NCI-H748 treated with DMSO at 0.1 percent for 48 hours (cell line): ENCODE results near the gene RANBP1.

Experiments used
- DNase-seq: peaks from one replicate; lab custom pipeline; 2025; lab: John Stamatoyannopoulos, UW

The RANBP1 gene

DNA sequence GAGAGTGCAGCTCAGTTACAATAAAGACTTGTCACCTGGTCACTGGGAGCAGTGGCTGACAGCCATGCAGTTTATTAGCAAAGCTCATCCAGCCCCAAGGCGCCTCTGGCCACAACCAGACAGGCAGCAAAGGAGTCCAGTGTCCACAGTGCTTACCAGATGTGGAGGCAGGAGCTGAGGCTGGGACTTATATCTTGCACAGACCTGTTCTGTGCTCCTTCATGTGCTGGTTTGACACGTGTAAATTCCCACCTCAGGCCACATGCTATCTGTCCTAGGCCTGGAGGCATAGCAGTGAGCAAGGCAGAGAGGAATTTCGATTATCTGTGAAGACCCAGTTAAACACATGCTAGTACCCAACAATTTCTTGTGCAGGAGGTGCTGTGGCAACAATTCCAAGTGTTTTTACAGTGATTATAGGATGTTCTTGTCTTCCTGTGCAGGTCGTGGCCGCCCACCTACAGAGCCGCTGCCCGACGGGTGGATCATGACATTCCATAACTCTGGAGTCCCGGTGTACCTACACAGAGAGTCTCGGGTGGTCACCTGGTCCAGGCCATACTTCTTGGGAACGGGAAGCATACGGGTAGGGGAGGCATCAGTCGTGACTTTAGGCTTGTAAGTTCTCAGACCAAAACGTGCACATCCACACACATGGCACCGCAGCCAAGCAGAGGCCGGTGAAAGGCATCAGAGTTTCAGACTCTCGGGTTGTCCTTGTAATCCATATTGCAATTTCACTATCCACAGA, 26.5 kb upstream of the RANBP1 start:
- no peak for DNase-seq

DNA sequence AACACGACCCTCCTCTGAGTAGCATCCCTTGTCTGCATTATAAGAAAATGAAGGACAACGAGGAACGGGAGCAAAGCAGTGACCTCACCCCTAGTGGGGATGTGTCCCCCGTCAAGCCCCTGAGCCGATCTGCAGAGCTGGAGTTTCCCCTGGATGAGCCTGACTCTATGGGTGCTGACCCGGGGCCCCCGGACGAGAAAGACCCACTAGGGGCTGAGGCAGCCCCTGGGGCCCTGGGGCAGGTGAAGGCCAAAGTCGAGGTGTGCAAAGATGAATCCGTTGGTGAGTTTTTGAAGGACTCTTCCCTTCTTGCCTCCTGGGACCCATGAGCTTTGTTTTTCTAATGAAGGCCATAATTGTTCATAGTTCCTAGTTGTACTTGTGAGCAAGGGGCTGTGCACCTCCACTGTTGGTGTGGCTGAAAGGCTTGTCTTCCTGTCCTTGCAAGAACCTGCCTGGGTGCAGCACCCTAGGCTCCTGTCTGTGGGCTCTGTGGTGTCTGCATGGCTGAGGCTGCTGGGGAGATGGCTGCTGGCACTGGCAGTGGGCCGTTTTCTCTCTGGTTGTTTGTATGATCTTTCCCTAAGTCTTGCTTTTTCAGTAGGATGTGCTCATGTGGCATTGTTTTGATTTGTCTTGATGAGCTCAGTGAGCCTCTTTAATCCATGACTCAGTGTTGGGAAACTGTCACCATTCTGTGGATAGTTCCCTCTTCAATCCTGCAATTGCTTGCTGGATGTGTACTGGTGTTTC, 25.8 kb upstream of the RANBP1 start:
- DNase-seq, result no peak

DNA sequence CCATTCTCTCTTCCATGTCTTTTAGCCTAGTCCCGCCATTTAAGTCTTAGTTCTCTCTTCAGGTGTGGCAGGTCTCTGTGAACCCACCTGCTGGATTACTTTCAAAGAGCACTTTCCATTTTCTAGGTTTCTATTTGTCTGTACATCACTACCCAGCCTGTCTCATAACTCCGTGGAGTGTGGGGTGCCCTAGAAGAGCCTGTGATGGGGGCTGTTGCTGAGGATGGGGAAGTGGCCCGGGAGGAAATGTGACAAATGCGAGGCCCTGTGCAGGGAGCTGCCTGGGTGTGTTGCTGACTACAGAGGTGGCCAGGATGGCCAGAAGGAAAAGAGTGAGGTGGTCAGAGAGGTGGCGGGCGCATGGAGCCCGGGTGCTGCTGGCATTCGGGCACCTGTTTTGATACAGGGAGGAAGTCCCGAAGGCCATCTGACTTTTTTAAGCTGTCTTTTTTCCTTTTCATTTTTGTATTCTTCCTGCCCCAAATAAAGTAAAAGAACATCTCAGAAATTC, 25.1 kb upstream of the RANBP1 start:
- DNase-seq, result no peak

DNA sequence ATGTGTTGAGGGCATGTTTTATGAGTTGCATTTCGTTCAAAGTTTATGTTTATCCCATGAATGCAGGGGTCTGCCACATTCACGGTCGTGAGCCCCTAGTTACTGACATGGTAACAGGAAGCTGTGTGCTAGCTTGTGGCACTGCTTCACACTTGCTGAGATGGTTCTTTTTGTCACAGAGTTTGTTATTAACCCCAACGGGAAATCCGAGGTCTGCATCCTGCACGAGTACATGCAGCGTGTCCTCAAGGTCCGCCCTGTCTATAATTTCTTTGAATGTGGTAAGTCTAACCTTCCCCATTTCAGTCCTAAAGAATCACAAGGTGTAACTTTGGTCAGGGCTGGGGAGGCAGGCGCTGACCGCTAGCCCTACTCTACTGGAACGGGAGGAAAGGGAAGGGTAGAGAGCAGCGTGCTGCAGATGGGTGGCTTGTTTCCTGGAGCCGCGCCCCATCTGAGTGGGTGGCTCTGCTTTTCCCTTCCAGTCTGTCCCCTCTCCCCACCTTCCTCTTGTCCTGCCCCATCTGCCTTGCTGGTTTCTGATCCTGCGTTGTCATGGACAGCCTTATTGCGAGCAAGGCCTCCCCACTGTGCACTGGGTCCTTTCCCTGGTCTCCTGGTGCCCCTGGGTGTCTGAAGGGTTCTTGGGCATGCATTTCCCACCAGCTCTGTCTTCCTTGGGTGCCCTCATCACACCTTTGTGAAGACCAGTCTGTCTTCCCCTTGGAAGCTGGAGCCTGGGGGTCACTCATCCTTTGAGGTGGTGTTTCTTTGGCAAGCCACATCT, 24.0 kb upstream of the RANBP1 start:
- DNase-seq, result no peak

DNA sequence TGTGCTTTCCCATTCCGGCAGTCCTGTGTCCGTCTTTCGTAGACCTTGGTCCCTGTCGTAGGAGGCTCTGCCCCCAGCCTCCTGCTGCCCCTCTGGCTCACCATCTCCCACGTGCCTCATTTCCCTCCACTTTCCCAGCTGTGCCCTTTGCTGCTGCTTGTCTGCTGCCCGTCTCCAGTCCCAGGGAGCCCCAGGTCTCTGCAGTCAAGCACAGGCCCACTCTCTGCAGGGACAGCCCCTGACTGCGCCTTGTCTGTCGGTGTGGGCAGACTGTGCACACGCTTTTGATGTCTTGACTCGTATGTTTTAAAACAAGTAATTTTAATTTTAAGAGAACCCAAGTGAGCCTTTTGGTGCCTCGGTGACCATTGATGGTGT, 23.4 kb upstream of the RANBP1 start:
- no peak for DNase-seq

DNA sequence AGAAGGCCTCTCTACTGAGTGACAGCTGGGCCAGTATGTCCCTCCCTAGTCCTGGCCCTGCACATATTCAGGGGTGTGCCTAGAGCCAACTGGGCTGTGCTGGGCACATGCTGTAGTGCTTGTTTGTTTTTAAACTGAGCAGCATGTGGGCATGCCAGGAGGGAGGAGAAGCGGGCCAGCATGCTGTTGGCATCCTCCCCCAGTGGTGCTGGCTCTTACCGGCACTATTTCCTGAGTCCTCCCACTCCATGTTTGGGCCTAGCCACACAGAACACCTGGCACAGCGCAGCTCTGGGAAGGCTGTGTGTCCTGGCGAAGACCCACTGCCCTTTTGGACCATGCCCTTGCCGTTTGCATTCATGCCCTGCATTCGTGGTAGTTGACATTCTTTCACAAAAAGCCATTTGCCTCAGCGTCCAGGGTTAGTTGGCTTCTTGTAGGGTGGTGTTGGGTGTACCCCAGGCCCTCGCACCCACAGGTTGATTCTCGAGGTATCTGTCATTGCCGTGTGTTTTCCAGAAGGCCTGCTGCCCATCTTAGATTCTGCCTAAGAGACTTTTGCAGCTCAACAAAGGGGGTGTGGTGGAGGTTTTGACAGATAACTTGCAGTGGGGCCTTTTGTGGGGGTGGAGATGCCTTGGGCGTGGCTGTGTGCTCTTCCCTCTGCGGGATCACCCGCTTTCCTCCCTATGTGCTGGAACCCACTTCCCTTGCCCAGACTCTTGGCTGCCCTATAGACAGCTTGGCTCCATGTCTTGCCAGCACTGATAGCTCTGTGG, 22.3 kb upstream of the RANBP1 start:
- DNase-seq, result no peak

DNA sequence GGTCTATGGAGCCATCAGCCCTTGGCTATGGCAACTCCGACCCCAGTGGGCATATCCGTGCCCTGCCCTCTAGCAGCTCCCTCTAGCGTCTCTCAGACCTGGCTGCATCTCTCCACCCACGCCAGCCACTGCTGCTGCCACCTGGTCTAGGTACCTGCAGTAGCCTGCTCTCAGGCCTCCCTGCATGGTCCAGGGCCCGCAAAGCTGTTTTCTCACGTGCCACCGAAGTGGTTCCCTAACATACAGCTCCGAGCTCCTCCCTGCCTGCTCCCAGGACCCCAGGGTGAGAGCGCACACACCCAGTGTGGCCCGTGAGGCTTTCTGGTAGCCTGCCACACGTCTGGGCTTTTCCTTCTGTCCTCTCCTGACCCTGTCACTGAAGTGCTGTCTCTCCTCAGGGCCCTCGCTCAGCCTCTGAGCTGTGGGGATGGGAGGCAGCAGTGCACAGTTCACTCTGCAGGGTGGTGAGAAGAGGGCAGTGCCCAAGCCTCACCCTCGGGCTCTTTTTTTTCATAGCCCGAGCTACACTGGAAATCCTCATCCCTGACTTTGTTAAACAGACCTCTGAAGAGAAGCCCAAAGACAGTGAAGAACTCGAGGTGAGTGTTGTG, 21.6 kb upstream of the RANBP1 start:
- DNase-seq, result no peak

DNA sequence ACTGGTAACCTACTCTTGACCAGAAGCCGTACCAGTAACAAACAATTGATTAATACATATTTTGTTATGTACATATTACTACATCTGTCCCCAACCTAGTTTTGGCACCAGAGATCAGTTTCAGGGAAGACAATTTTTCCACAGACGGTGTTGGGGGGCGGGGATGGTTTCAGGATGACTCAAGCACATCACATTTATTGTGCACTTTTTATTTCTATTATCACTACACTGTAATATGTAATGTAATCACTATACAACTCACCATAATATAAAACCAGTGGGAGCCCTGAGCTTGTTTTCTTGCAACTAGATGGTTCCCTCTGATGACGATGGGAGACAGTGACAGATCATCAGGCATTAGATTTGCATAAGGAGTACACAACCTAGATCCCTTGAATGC, 20.4 kb upstream of the RANBP1 start:
- DNase-seq, result no peak

DNA sequence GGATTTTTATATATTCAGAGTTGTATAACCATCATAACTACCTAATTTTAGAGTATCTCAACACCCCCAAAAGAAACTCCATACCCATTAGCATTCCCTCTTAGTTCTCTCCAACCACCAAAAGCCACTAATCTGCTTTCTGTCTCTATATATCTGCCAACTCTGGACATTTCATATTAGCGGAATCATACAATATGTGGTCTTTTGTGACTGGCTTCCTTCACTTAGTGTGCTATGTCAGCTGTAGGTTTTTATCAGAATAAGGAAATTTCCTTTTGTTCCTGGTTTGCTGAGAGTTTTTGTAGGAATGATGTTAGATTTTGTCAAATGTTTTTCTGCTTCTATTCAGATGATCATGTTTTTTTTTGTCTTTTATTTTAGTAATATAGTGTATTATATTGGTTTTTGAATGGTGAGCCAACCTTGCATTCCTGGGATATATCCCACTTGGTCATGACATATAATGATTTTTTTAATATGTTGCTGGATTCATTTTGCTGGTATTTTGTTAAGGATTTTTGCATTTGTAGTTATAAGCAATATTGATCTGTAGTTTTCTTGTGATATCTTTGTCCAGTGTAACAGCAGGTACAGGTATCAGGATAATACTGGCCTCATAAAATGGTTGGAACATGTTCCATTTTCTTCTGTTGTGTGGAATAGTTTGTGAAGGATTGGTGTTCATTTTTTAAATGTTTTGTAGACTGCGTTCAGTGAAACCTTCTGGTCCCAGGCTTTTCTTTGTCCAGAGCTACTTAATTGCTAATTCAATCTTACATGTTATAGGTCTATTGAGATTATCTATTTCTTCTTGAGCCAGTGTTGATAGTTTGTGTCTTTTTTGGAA, 19.1 kb upstream of the RANBP1 start:
- no peak for DNase-seq

DNA sequence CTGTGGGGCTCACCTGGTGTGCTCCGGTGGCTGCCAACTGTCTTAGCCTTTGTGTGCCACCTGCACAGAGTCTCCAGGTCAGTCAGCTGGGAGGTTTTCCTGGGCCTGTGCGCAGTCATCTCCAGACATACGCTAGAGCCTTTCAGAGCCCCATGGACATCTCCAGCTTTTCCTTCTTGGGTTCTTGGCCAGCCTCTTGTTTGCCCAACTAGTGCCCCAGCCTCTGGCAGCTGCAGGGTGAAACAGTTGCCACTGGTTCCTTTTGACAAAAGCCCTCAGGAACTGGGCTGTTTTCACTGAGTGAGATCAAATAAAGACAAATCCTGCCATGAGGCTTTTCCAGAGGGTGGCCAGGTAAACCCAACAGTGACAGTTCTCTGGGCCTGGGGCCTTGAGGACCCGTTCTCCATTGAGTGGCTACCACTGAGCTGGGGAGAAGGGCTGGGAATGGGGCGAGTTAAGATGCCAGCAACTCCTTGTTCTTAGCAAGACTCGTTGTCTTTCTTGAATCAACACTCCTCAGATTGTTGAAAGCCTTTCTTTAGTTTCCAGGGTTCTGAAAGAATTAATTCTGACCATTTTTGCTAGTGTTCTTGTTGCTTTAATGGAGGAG, 16.7 kb upstream of the RANBP1 start:
- no peak for DNase-seq

DNA sequence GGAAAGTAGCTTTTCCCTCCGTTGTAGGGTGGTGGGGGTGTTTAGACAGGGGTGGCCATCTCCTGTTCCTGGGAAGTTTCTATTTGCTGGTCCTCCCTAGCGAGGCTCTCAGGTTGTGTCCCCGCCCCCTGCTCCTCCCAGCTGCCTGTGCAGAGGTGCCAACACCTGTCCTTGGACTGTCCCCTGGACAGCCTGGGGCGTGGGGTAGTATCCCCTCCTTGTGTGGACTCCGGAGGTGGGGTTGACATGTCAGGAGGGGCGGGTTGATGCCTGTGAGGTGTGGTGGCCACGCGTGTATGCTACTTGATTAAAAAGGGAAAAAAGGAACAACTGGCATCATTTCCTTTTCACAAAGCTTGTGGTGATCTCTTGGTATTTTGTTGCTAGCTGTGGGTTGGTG, 14.3 kb upstream of the RANBP1 start:
- no peak for DNase-seq

DNA sequence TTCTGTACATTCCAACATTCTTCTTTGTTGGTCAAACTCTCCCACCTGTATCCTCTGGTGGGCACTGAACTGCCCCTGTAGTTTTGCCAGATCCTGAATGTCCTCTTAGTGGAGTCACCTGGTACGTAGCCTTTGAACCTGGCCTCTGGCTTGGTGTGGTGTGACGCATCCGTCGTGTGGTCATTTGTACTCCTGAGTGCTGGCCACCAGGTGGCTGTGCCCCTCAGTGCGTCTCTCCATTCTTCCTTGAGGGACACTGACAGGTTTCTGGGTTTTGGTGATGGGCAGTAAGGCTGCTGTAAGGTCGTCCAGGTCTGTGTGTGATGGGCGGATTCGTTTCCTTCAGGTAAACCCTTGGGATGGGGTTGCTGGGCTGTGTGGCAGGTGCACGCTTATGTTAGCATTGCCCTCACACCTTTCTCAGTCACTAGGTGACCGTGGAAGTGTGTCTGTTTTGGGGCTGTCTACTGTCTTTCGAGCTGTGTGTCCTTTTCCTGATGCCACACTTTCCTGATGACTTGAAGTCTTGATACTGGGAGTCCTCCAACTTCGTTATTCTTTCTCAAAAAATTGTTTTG, 13.6 kb upstream of the RANBP1 start:
- DNase-seq, result no peak

DNA sequence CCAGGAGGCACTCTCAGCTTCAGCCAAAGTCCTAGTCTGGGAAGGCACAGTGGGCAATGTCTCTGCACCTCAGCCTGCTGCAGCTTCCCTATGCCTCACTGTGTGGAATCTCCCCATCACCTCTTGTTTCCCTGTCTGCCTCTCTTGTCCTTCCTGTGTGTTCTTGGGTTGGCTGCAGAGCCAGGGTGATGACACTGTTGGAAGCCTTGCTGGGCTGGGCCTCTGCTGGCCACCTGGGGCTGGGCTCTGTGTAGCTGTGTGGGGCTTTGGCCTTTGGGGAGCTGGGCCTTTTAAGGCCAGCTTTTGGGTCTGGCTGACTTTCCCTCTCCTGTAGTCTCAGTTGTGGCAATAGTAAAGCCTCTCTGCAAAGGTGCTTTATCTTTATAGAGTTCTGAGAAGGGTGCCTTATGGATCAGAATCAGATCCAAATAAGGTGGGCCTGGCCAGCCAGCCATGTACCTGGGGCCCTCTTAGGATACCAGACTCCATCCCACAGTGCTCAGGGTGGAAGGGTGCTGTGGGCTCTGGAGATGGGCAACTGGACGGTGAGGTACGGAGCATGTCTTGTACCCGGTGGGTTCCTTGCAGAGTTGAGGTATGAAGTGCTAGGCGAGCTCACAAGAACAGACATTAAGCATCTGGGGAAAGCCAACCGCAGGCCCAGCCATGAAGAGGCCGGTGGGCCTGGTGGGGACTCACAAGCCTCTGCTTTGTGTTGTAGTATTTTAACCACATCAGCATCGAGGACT, 10.3 kb upstream of the RANBP1 start:
- no peak for DNase-seq

DNA sequence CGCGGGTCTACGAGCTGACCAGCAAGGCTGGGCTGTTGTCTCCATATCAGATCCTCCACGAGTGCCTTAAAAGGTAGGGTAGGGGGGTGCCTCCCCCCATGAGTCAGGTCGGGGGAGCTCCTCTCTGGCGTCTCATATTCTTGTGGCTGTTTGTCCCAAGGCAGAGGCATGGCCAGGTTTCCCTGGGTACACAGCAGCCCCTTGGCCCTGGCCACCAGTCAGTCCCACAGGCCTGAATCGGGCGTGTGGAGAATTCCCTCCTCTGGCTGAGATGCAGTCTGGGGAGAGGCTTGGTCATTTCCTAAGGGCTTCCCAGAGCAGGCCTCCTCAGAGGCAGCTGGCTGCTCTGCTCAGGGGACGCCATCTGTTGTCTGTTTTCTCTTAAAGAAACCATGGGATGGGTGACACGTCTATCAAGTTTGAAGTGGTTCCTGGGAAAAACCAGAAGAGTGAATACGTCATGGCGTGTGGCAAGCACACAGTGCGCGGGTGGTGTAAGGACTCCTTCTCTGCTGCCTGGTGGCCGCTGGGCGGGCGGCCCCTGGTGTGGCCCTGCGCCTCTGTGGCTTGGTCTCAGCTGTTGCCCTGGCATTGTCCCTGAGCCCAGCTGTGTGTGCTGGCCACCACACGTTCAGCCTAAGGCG, 9.6 kb upstream of the RANBP1 start:
- no peak for DNase-seq

DNA sequence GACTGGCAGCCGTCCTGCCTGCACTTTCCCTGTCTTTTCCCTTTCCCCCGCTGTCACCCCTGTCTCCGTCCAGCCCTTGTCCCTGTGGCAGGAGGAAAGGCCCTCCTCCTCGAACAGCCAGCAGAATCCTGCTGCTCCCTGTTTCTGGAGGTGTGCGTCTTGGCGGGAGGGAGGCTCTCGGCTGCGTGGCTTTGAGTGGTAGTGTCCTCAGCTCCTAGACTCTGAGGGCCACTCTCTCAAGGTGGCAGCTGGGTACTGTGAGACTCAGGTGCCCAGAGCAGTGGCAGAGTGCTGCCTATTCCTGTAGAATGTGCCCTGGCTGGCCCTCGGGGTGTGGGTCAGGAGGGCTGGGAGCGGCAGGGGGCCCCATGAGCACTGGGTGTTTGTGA, 9.1 kb upstream of the RANBP1 start:
- no peak for DNase-seq

DNA sequence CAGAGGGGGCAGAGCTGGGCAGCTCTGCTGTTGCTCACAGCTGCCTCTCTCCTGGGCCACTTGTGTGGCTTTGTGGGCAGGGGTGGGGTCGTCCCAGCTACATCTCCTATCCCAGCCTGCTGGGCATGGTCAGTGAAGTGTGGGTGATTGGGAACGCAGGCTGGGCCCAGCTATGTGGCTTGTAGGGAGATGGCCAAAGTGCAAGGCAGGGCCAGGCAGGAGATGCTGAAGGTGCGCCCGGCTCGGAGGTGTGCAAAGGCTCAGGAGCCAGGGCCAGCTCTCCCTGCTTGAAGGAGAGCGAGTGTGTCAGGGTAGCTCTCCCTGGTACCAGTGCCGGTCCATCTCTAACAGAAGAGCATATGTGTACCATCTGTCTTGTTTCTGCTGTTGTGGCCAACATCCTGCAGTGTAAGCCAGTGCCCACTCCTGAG, 8.4 kb upstream of the RANBP1 start:
- no peak for DNase-seq

DNA sequence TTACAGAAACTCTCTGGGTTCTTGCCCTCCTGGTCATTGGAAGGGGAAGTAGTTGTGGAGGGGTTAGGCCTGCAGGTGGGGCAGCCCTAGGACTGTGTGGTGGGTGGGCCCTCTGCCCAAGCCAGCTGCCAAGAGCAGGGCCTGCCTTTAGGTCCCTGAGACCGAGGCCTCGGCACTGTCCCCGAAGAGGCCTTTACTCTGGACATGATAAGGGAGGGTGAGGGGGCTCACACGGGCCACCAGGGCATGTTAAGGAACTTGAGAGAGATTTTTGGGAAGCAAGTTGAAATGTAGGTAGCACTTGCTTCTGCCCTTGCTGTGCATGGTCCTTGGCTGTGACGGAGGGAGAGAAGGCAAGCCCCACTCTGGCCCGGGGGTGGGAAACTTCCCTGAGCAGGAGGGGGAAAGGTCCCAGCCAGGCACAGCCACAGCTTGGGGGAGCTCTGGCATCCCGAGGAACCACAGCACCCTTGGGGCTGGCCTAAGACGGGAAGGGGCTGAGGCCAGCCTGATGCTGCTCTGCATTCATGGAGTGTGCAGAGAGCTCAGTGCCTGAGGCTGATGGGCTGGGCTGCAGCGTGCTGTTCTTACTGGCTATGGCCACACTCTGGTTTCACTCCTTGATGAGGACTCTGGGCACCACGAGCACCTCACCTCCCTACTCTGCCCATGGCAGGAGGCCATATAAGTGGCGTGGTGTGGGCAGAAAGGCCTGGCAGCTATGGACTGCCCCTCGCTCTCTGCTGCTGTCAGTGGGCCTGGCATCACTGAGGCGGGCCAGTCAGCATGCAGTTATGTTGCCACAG, 7.8 kb upstream of the RANBP1 start:
- no peak for DNase-seq
